Measurements from ENCODE around the gene ATF7IP2.
"Not testable (repeated sequence)": the region's sequence is repeated elsewhere in the genome, so short reads cannot be mapped to it uniquely, and the experiment has no call there.

Gene ATF7IP2

DNA sequence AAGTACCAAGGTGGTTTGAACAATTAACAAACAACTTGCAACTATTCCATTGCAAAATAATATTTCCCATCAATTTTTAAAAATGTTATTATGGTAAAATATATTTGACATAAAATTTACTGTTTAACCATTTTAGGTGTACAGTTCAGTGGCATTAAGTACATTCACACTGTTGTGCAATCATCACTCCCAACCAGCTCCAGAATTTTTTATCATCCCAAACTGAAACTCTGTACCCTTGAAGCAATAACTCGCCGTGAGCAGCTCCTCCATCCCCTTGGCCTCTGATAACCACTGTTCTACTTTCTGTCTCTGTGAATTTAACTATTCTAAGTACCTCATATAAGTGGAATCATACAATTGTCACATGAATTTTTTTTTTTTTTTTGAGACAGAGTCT lies 33.6 kb upstream of the ATF7IP2 start:
- DNase-seq (ENCODE audit: extremely low read depth, low read depth) = no peak
- TF ChIP-seq, protein P1, sequence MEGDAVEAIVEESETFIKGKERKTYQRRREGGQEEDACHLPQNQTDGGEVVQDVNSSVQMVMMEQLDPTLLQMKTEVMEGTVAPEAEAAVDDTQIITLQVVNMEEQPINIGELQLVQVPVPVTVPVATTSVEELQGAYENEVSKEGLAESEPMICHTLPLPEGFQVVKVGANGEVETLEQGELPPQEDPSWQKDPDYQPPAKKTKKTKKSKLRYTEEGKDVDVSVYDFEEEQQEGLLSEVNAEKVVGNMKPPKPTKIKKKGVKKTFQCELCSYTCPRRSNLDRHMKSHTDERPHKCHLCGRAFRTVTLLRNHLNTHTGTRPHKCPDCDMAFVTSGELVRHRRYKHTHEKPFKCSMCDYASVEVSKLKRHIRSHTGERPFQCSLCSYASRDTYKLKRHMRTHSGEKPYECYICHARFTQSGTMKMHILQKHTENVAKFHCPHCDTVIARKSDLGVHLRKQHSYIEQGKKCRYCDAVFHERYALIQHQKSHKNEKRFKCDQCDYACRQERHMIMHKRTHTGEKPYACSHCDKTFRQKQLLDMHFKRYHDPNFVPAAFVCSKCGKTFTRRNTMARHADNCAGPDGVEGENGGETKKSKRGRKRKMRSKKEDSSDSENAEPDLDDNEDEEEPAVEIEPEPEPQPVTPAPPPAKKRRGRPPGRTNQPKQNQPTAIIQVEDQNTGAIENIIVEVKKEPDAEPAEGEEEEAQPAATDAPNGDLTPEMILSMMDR (IDR thresholded peaks at IDR 0.05; ENCODE audit: low read depth, low read length) = no peak

DNA sequence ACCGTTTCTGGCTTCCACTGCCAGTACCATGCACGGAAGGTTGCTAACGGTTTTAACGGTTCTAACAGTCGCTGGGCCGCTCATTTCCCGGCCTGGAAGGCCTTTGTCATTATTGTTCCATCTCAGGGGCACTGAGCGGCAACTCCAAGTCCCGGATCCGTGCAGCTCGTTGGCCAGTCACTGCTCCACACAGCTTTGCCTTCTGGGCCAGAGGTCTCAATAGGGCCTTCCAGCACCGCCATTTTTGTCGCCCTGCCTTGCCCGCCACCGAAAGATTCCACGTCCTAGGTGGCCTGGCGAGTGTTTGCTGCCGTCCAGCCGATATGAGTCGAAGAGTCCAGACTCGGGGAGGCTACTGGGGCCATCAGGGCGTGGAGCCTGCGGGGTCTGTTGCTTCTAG lies 30.3 kb upstream of the ATF7IP2 start:
- TF ChIP-seq, protein P1 (IDR thresholded peaks at IDR 0.05; ENCODE audit: low read depth, low read length) = no peak
- no peak for DNase-seq (ENCODE audit: extremely low read depth, low read depth)

DNA sequence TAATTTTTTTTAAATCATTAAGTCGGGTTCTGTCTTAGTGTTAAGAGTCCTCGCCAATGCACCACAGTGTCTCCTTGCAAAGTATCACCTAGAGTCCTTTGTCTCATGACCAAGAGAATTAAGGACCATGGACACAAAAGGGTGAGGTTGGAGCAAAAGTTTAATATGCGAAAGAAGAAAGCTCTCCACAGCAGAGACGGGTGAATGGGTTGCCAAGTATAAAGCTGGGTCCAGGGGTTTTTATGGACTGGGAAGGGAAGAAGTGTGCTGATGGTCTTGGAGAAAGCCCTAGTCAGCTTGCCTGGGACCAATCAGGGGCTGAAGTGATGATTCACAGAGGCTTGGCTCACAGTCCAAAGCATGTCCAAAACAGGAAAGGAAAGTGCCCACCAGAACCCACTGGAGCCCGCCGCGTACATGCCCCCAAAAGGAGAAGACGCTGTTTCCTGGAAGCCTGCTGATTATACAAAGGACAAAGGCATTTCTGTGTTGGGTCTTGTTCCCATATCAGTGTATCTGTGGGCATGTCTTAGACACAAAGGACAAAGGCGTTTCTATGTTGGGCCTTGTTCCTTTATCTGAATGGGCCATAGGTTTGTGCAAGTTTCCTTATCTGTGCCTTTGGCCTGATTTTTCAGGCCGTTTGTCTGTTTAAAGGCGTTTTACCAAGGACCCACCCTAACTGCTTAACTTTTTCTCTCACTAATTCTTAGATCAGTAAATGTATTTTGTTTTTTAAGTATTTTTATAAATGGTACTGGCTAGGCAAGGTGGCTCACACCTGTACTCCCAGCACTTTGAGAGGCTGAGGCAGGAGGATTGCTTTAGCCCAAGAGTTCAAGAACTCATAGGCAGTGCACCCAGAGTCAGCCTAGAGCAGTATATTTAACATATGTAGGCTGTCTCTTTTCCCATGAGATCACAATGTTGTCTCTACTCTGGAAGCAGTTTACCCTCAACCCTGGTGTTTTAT lies 28.7 kb upstream of the ATF7IP2 start:
- no peak for DNase-seq (ENCODE audit: extremely low read depth, low read depth)
- TF ChIP-seq, protein P1 (IDR thresholded peaks at IDR 0.05; ENCODE audit: low read depth, low read length) = no peak

DNA sequence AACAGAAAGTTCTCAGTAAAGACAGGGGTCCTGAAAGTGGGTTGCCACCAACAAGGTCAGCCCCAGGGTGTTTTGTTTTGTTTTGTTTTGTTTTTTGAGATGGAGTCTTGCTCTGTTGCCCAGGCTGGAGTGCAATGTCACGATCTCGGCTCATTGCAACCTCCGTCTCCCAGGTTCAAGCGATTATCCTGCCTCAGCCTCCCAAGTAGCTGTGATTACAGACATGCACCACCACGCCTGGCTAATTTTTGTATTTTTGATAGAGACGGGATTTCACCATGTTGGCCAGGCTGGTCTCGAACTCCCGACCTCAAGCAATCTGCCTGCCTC lies 24.1 kb upstream of the ATF7IP2 start:
- not testable (repeated sequence) for DNase-seq (ENCODE audit: extremely low read depth, low read depth)

DNA sequence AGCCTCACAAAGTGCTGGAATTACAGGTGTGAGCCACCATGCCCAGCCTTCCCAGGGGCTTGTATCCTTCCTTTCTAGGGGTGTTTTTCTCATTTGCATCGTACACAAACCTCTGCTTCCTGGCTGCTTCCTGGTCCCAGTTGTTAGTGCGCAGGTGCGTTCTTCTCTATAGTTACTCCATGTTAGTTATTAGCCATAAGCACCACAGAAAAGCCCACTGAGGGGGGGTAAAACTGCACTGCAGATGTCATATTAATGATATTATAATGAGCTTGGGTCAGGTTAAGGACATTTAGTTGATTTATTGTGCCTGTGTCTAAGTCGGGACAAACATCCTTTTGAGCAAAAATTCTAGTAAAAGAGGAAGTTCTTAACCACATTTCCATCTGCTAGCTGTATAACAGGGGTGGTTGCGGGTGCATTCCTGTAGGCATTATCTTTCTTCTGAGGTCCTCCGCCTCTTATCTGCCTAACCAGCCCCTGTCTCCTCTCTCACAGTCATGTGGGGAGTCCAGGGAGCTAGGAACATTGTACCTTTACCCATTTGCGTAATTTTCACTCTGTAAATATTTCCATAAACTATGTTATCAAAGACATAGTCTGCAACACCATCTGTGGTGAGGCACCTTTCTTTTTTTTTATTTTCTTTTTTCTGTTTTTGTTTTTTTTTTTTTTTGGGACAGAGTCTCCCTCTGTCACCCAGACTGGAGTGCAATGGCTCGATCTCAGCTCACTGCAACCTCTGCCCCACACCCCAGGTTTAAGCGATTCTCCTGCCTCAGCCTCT lies 23.6 kb upstream of the ATF7IP2 start:
- TF ChIP-seq, protein P1 (IDR thresholded peaks at IDR 0.05; ENCODE audit: low read depth, low read length) = no peak
- no peak for DNase-seq (ENCODE audit: extremely low read depth, low read depth)

DNA sequence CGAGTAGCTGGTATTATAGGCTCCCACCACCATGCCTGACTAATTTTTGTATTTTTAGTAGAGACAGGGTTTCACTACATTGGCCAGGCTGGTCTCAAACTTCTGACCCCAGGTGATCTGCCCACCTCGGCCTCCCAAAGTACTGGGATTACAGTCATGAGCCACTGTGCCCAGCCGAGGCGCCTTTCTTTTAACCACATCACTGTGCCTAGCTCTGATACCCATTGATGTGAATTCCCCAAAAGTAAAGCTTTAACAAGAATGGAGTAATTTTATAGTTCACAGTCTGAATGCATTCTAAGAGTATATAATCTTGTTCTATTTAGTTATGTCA lies 23.0 kb upstream of the ATF7IP2 start:
- DNase-seq (ENCODE audit: extremely low read depth, low read depth) = not testable (repeated sequence)

DNA sequence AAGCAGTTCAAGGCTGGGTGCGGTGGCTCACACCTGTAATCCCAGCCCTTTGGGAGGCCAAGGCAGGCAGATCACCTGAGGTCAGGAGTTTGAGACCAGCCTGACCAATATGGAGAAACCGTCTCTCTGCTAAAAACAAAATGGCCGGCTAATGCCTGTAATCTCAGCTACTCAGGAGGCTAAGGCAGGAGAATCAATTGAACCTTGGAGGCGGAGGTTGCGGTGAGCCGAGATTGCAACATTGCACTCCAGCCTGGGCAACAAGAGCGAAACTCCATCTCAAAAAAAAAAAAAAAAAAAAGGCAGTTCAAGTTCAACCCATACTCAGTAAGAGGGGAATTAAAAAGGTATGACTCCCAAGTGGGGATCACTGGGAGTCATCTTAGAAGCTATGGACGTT lies 19.2 kb upstream of the ATF7IP2 start:
- DNase-seq (ENCODE audit: extremely low read depth, low read depth) = not testable (repeated sequence)

DNA sequence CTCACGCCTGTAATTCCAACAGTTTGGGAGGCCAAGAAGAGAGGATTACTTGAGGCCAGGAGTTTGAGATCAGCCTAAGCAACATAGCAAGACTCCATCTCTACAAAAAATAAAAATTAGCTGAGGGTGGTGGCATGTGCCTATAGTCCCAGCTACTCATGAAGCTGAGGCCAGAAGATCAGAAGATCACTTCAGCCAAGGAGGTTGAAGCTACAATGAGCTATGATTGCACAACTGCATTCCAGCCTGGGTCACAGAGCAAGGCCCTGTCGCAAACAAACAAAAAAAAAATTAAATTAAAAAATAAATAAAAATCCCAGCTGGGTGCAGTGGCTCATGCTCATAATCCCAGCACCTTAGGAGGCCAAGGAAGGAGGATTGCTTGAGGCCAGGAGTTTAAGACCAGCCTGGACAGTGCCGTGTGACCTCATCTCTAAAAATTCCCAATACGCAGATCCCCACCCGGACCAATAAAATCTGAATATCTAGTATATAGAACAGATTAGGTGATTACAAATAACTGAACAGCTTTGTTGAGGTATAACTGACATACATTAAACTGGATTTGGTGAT lies 18.2 kb upstream of the ATF7IP2 start:
- no peak for DNase-seq (ENCODE audit: extremely low read depth, low read depth)
- TF ChIP-seq, protein P1 (IDR thresholded peaks at IDR 0.05; ENCODE audit: low read depth, low read length) = no peak
